ENCODE results near the gene ZNF823.

- no peak for TF ChIP-seq MAFK (IDR thresholded peaks at IDR 0.05; ENCODE audit: low read depth, low read length)
- TF ChIP-seq CTCF (conservative IDR thresholded peaks at IDR 0.05; ENCODE audit: low read depth, low read length): no peak
- TF ChIP-seq RCOR1 (IDR thresholded peaks at IDR 0.05; ENCODE audit: insufficient replicate concordance, low read length): no peak
- TF ChIP-seq SMC3 (IDR thresholded peaks at IDR 0.05; ENCODE audit: low read depth, low read length): no peak
- TF ChIP-seq MAZ (IDR thresholded peaks at IDR 0.05; ENCODE audit: borderline replicate concordance, low read depth, low read length): no peak
- TF ChIP-seq RAD21 (IDR thresholded peaks at IDR 0.05; ENCODE audit: low read length): no peak
- TF ChIP-seq MXI1 (IDR thresholded peaks at IDR 0.05; ENCODE audit: borderline replicate concordance, low read depth, low read length): no peak
- no peak for TF ChIP-seq USF2 (IDR thresholded peaks at IDR 0.05; ENCODE audit: low read depth, low read length)
- no peak for TF ChIP-seq BHLHE40 (IDR thresholded peaks at IDR 0.05; ENCODE audit: low read depth, low read length)
- TF ChIP-seq POLR2A (IDR thresholded peaks at IDR 0.05; ENCODE audit: low read depth, low read length): no peak
- TF ChIP-seq RFX5 (IDR thresholded peaks at IDR 0.05; ENCODE audit: low read depth, low read length): no peak
- TF ChIP-seq FOS (IDR thresholded peaks at IDR 0.05; ENCODE audit: low read depth, low read length): no peak
- no peak for TF ChIP-seq CEBPB (IDR thresholded peaks at IDR 0.05; ENCODE audit: low read depth, low read length)
Measured at GRCh38 chr19:11722414-11722813, 16.3 kb downstream of the ZNF823 start.
